Pancreas (tissue), 10 donors: ENCODE results near the gene RELT. TPM values are rescaled to one million over a fixed set of nuclear protein-coding genes. Genes with fewer than 3 reads are reported as not detected.

Source experiments
- ATAC-seq, 4 donors: fragments of 200-7000 bp; cut with Tn5 transposase; one replicate each; pipeline versions ENCODE4 v1.8.0 to v1.9.1; 2020; ENCODE audit warnings: mild to moderate bottlenecking in 4 of 4, moderate library complexity in 4 of 4
- DNase-seq, 6 donors: peaks; one replicate each; pipeline ENCODE4 v3.0.0-alpha.2; 2020
- FAIRE-seq: peaks from 2 replicates; lab custom pipeline; 2012; peaks lifted over from hg19 to GRCh38; lab: Jason Lieb, UNC
- H3K27ac ChIP-seq, 4 donors: fragments of 200-600 bp; sonication (generic); 1 replicate in 3 of 4; 2 replicates in 1 of 4; pipeline versions ENCODE4 v1.5.0 to v1.8.0; 2020
- H3K27me3 ChIP-seq, 4 donors: fragments of 200-600 bp; one replicate each; pipeline ENCODE4 v1.8.0; 2021
- H3K36me3 ChIP-seq, 3 donors: fragments of 200-600 bp; sonication (generic) in 1 of 3; one replicate each; pipeline versions ENCODE4 v1.5.0 to v1.8.0; 2020 to 2021
- H3K4me1 ChIP-seq, 3 donors: fragments of 200-600 bp; one replicate each; pipeline ENCODE4 v1.8.0; 2021
- H3K4me3 ChIP-seq, 4 donors: fragments of 200-600 bp; sonication (generic) in 2 of 4; one replicate each; pipeline versions ENCODE4 v1.5.0 to v1.8.0; 2020 to 2021
- H3K9me3 ChIP-seq, 4 donors: fragments of 200-600 bp; one replicate each; pipeline ENCODE4 v1.8.0; 2021
- WGBS, 2 donors: extraction: QIAGEN DNeasy Blood & Tissue Kit; methylation state at CpG; one replicate each; pipeline ENCODE4 v1.1.7; 2013; 5-methylcytosine and 5-hydroxymethylcytosine counted together
- intact Hi-C, 3 donors: fragments of 100-400 bp; cut with DNase I; formaldehyde crosslinking; loops; one replicate each; pipeline versions ENCODE4 v1.11.1 to v1.14.2; 2022
- polyA plus RNA-seq, 2 donors: library from polyadenylated mRNA; stranded (reverse); fragments of 200-250 nt; gene quantifications; one replicate each; pipeline ENCODE4 v1.2.3, GENCODE V29; 2013
- total RNA-seq, 6 donors: library from RNA; stranded (reverse); fragmentation: NEBNext Ultra II Directional in 4 of 6; extraction: Animal tissue kit (Norgen Biotek cat#: 25700) in 4 of 6; gene quantifications; one replicate each; pipeline versions ENCODE4 v1.2.1 to v1.2.4, GENCODE V29; 2021 to 2023
- TF ChIP-seq, protein P1 (sequence below), 4 donors: fragments of 200-600 bp; sonication (generic) in 3 of 4; IDR thresholded peaks; one replicate each; pipeline versions ENCODE4 v1.5.0 to v1.8.0; 2021; ENCODE audit warnings: antibody characterized with exemption in 4 of 4
- donor health status: healthy with polysubstance abuse.
- donor health status: DM: no; HTN: no; CAD: no; lungs with moderate emphysema.
- donor health status: DM: no; HTN: no; CAD: no.
- donor health status: control.
- donor health status: control.
- donor health status: Bipolar disorder and iron deficiency.
- donor health status: DM: yes; HTN: yes; CAD: no.
- donor health status: DM: no; HTN: no; CAD: no.
- donor health status: DM: no; HTN: no; CAD: no.
- donor health status: DM: yes; HTN: yes; CAD: no.

RELT gene
- total and polyA plus RNA-seq, 8 donors = 0.23 to 4.7 (median 0.75) TPM

DNA sequence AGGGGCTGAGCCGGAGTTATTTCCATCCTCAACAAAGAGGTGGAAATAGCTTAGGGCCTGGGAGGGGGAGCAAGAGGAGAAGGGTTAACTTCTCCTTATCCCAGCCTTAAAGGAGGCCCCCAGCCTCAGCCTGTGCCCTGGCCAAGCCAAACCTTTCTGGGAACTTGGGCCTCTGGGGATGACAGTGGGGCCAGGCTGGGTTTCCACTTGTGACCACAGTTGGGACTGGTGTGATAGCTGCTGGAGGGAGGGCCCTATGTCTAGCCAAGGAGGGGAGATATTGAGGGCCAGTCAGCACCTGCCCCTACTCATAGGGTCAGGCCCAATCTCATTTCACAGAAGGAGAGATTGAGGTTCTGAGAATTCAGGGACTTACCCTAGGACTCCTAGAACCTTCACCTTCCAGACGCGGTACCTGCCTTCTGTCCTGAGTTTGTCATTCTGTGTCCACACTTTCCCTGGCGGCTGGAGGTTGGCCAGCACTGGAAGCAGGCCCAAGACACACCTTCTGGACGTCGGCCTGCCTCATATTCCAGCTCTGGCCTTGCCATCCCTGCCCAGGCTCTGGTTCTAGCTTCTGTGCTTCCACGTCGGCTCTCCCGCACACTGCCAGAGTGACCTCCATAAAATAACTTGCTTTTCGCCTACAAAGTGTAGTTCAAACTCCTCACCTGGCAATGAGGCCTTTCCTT is 3.1 kb downstream of the RELT start:
- no peaks in the 10 kb centered on the region for H3K36me3 ChIP-seq
- peaks cover 0 to 8% (median 0%) of the 10 kb centered on the region in 3 donors for H3K4me1 ChIP-seq
- DNase-seq (peak; percentile 78 to 95 (median 89)), ATAC-seq (peak; percentile 48 to 69 (median 65)), FAIRE-seq (no peak)
- no peaks in the 10 kb centered on the region for H3K27me3 ChIP-seq
- H3K27ac ChIP-seq = no peak overlapping the region
- WGBS, 2 donors = 20 to 29% methylated on average over 10 of the region's 10 CpGs
- intact Hi-C loops = no loop called here
- TF ChIP-seq, protein P1, sequence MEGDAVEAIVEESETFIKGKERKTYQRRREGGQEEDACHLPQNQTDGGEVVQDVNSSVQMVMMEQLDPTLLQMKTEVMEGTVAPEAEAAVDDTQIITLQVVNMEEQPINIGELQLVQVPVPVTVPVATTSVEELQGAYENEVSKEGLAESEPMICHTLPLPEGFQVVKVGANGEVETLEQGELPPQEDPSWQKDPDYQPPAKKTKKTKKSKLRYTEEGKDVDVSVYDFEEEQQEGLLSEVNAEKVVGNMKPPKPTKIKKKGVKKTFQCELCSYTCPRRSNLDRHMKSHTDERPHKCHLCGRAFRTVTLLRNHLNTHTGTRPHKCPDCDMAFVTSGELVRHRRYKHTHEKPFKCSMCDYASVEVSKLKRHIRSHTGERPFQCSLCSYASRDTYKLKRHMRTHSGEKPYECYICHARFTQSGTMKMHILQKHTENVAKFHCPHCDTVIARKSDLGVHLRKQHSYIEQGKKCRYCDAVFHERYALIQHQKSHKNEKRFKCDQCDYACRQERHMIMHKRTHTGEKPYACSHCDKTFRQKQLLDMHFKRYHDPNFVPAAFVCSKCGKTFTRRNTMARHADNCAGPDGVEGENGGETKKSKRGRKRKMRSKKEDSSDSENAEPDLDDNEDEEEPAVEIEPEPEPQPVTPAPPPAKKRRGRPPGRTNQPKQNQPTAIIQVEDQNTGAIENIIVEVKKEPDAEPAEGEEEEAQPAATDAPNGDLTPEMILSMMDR (IDR thresholded peaks at IDR 0.05) = no peak
- H3K4me3 ChIP-seq = no peak overlapping the region
- H3K9me3 ChIP-seq = no peaks in the 10 kb centered on the region

DNA sequence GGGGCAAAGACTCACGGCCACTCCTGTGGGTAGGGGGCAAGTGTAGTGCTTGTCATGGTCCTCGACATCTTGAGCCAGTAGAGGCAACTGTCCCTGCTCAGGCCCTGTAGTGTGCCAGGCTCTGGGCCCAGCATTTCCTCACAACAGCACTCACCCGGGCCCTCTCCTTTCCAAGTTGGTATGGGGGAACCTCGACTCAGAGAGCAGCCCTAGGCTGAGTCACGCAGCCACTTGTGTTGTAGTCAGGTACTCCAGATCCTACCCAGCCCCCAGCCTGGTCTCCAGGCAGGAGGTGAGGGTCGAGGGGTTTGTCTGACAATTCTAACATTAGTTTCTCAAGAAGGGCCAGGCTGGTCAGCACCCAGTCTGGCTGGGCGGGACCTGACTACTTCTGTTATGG is 4.1 kb downstream of the RELT start:
- Histone ChIP-seq H3K4me3 (no peak overlapping the region), H3K27me3 (no peaks in the 10 kb centered on the region), H3K4me1 (peaks cover 0 to 8% (median 0%) of the 10 kb centered on the region in 3 donors), H3K27ac (no peak overlapping the region), H3K9me3 (no peaks in the 10 kb centered on the region), H3K36me3 (no peaks in the 10 kb centered on the region)
- intact Hi-C loops = no loop called here
- DNase-seq (no peak), FAIRE-seq (no peak), ATAC-seq (no peak)
- TF ChIP-seq, protein P1 (IDR thresholded peaks at IDR 0.05) = no peak
- WGBS, 2 donors = 76 to 82% methylated on average over 7 of the region's 7 CpGs

DNA sequence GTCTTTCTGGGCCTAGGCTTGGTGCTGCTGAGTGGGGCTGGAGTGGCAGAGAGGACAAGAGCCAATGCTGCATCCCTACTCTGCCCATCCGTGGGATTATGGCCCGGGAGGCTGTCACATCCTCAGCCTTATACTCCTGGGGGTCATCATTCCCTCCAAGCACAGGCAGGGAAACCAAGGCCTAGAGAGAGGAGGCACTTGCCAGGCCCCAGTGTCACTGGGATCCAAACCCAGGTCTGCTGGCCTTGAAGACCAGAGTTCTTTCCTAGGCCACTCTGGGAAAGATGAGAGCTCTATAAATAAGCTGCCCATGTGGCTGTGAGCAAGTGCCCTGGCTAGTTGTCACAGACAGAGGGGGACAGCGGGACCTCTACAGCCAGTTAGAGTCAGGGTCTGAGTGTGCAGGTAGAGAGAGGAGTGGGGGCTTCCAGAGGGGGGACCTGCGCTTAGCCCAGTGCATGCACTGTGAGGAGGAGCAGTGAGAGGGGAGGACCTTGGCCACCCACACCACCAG is 4.8 kb downstream of the RELT start:
- H3K9me3 ChIP-seq = no peaks in the 10 kb centered on the region
- H3K27me3 ChIP-seq = no peaks in the 10 kb centered on the region
- intact Hi-C loops = no loop called here
- peaks cover 0 to 8% (median 0%) of the 10 kb centered on the region in 3 donors for H3K4me1 ChIP-seq
- H3K36me3 ChIP-seq = no peaks in the 10 kb centered on the region
- H3K27ac ChIP-seq = no peak overlapping the region
- no peak for DNase-seq
- no peak for ATAC-seq
- WGBS, 2 donors = 92 to 94% methylated on average over 4 of the region's 4 CpGs
- FAIRE-seq = no peak
- no peak overlapping the region for H3K4me3 ChIP-seq
- TF ChIP-seq, protein P1 (IDR thresholded peaks at IDR 0.05) = no peak

DNA sequence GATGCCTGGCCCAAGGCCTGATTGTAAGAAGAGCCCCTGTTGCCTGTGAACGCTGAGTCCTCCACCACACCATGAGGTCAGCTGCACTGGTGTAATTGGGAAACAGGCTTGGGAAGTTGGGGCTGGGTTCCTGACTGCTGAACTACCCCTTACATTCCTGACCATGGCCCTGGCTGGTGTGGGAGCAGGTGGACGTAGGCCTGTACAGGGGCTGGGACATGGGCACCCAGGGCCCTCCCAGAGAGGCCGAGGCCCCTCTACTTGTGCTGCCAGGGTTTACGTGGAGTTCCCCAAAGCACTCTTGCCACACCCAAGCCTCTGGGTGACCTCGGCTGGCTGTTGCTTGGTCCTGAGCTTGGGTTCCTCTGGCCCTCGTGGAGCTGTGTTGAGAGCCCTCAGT is 5.4 kb downstream of the RELT start:
- ATAC-seq (no peak), DNase-seq (peak in 1 of 6 donors; percentile 46), FAIRE-seq (no peak)
- Histone ChIP-seq H3K4me1 (peaks cover 0 to 8% (median 0%) of the 10 kb centered on the region in 3 donors), H3K4me3 (no peak overlapping the region), H3K27ac (no peak overlapping the region), H3K36me3 (no peaks in the 10 kb centered on the region), H3K9me3 (no peaks in the 10 kb centered on the region), H3K27me3 (no peaks in the 10 kb centered on the region)
- 83 to 86% methylated on average over 6 of the region's 6 CpGs for WGBS, 2 donors
- TF ChIP-seq, protein P1 (IDR thresholded peaks at IDR 0.05) = no peak
- intact Hi-C loops = no loop called here

DNA sequence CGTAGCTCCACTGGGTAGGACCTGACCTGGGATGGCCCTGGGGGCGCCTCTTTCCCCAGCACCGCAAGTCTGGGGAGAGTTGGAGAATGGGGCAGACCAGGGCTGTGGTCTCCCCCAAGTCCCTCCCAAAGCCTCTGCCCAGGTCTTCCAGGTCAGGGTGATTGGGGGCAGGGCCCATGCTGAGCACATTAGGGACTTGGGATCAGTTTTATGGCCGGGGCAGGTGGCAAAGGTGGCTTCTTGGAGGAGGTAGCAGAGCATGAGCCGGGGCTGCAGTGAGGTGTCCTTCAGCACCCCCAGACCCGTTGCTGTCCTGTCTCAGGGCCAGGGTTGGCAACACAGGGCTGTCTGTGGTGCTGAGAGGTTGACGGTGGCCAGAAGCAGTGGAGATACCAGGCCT is 6.0 kb downstream of the RELT start:
- 90 to 95% methylated on average over 7 of the region's 7 CpGs for WGBS, 2 donors
- intact Hi-C loops = no loop called here
- peaks cover 0 to 8% (median 0%) of the 10 kb centered on the region in 3 donors for H3K4me1 ChIP-seq

More for the DNA sequence above, 6.0 kb downstream of the RELT start:
- Histone ChIP-seq H3K27me3 (no peaks in the 10 kb centered on the region), H3K36me3 (no peaks in the 10 kb centered on the region), H3K4me3 (no peak overlapping the region), H3K9me3 (no peaks in the 10 kb centered on the region), H3K27ac (no peak overlapping the region)
- ATAC-seq (no peak), DNase-seq (peak in 1 of 6 donors; percentile 67), FAIRE-seq (no peak)
- TF ChIP-seq, protein P1 (IDR thresholded peaks at IDR 0.05) = no peak
